PC-3 (cell line): ENCODE measurements around the gene PMAIP1. TPM values are rescaled to one million over a fixed set of nuclear protein-coding genes. Genes with fewer than 3 reads are reported as not detected.

Experiments used
- ATAC-seq: fragments of 200-7000 bp; cut with Tn5 transposase; 2 replicates; pipeline ENCODE4 v1.9.1; 2020; ENCODE audit warnings: mild to moderate bottlenecking, moderate library complexity
- BruUV-seq: library from RNA; stranded (reverse); fragments of 400-500 nt; replicated peaks from 2 replicates; lab custom pipeline; 2021; lab: Mats Ljungman, UMichigan
- CTCF ChIA-PET: fragments of 300-600 bp; sonication (Branson Sonifier 250); formaldehyde crosslinking; loops from one replicate; lab custom pipeline; 2022; ENCODE audit warnings: antibody characterized with exemption; lab: Charles Lee
- POLR2A ChIA-PET: fragments of 300-600 bp; sonication (Branson Sonifier 250); formaldehyde crosslinking; loops from one replicate; lab custom pipeline; 2022; ENCODE audit warnings: antibody characterized with exemption; ENCODE audit not compliant: unreplicated experiment; lab: Charles Lee
- DNase-seq: peaks from one replicate; pipeline ENCODE4 v3.0.0-alpha.2; 2015
- H2AFZ ChIP-seq: fragments of 300-600 bp; sonication (generic); 2 replicates; pipeline ENCODE4 v1.6.0; 2016; ENCODE audit warnings: antibody characterized with exemption, low read length
- H3F3A ChIP-seq: fragments of 300-600 bp; sonication (generic); one replicate; pipeline ENCODE4 v1.6.0; 2017; ENCODE audit warnings: antibody characterized with exemption, low read length, control low read depth, mild to moderate bottlenecking; ENCODE audit not compliant: unreplicated experiment
- H3K27ac ChIP-seq: fragments of 300-600 bp; sonication (generic); 2 replicates; pipeline ENCODE4 v1.5.1; 2016; ENCODE audit warnings: mild to moderate bottlenecking, low read length
- H3K27me3 ChIP-seq: fragments of 300-600 bp; sonication (generic); 2 replicates; pipeline ENCODE4 v1.6.1; 2016; ENCODE audit warnings: low read length, mixed read lengths
- H3K36me3 ChIP-seq: fragments of 300-600 bp; sonication (generic); 2 replicates; pipeline ENCODE4 v1.6.1; 2016; ENCODE audit warnings: low read depth, mixed run types, low read length, mixed read lengths
- H3K4me1 ChIP-seq: fragments of 300-600 bp; sonication (generic); 2 replicates; pipeline ENCODE4 v1.5.1; 2016; ENCODE audit warnings: low read length; ENCODE audit not compliant: insufficient read depth
- H3K4me2 ChIP-seq: fragments of 300-600 bp; sonication (generic); 2 replicates; pipeline ENCODE4 v1.6.0; 2016; ENCODE audit warnings: low read length
- H3K4me3 ChIP-seq: fragments of 300-600 bp; sonication (generic); 2 replicates; pipeline ENCODE4 v1.5.1; 2016; ENCODE audit warnings: mild to moderate bottlenecking, low read length, mixed read lengths
- H3K79me2 ChIP-seq: fragments of 300-600 bp; sonication (generic); 2 replicates; pipeline ENCODE4 v1.6.1; 2017; ENCODE audit warnings: low read length, mixed read lengths
- H3K9ac ChIP-seq: fragments of 300-600 bp; sonication (generic); 2 replicates; pipeline ENCODE4 v1.6.0; 2016; ENCODE audit warnings: mild to moderate bottlenecking, low read length
- H3K9me2 ChIP-seq: fragments of 300-600 bp; sonication (generic); replicated peaks from 2 replicates; pipeline ENCODE4 v1.6.1; 2016; ENCODE audit warnings: mixed run types, low read length, mixed read lengths
- H3K9me3 ChIP-seq: fragments of 300-600 bp; sonication (generic); 2 replicates; pipeline ENCODE4 v1.6.1; 2016; ENCODE audit warnings: low read length, mixed read lengths
- H4K20me1 ChIP-seq: fragments of 300-600 bp; sonication (generic); 2 replicates; pipeline ENCODE4 v1.6.1; 2016; ENCODE audit warnings: low read length, mixed read lengths
- EZH2 ChIP-seq: fragments of 300-600 bp; sonication (generic); IDR thresholded peaks from one replicate; pipeline ENCODE4 v1.6.1; 2017; ENCODE audit warnings: antibody characterized with exemption, mild to moderate bottlenecking, low read length; ENCODE audit not compliant: unreplicated experiment
- EZH2phosphoT487 ChIP-seq: fragments of 300-600 bp; sonication (generic); IDR thresholded peaks from 2 replicates; pipeline ENCODE4 v1.6.1; 2018; ENCODE audit warnings: mild to moderate bottlenecking, antibody characterized with exemption, low read length, borderline replicate concordance
- intact Hi-C: fragments of 100-400 bp; cut with micrococcal nuclease; formaldehyde crosslinking; loops from 2 replicates; pipeline ENCODE4 v1.9.0; 2023
- total RNA-seq: library from RNA; depleted of rRNA; stranded (reverse); fragments of >200 nt; gene quantifications from 2 replicates; pipeline ENCODE4 v1.2.3, GENCODE V29; 2014
- TF ChIP-seq, protein P1 (sequence below): fragments of 300-600 bp; sonication (generic); conservative IDR thresholded peaks from 2 replicates; pipeline ENCODE4 v1.5.1; 2017; ENCODE audit warnings: antibody characterized with exemption, low read depth, mild to moderate bottlenecking, low read length

PMAIP1 gene
- total RNA-seq, 1 experiment from 2014 or later = 41.5 TPM

- Histone ChIP-seq H3F3A (no peaks in the 10 kb centered on the region), H3K4me3 (peak overlapping the region; percentile 83), H3K79me2 (peaks cover 54% of the 10 kb centered on the region), H2AFZ (no peak overlapping the region), H3K9ac (peak overlapping the region; percentile 90), H3K4me2 (peak overlapping the region; percentile 91), H4K20me1 (peaks cover 28% of the 10 kb centered on the region), H3K9me2 (no peaks in the 10 kb centered on the region), H3K4me1 (peaks cover 52% of the 10 kb centered on the region), H3K27me3 (no peaks in the 10 kb centered on the region), H3K36me3 (peaks cover 19% of the 10 kb centered on the region), H3K27ac (peak overlapping the region; percentile 94), H3K9me3 (no peaks in the 10 kb centered on the region)
- peak; percentile 70 for DNase-seq
- BruUV-seq = TSS peak; percentile 32
- ChIA-PET CTCF (interaction anchor here (0.5 to 1.4 kb wide), 4 partner anchors 9 to 94 kb away, joined by 3 to 4 read pairs (median 3); no protein-coding TSS in a partner anchor), POLR2A (interaction anchor here (0.5 to 2.1 kb wide), 19 partner anchors 9 to 1615 kb away, joined by 3 to 23 read pairs (median 4); no protein-coding TSS in a partner anchor)
- ATAC-seq = peak; percentile 22
- TF ChIP-seq, protein P1, sequence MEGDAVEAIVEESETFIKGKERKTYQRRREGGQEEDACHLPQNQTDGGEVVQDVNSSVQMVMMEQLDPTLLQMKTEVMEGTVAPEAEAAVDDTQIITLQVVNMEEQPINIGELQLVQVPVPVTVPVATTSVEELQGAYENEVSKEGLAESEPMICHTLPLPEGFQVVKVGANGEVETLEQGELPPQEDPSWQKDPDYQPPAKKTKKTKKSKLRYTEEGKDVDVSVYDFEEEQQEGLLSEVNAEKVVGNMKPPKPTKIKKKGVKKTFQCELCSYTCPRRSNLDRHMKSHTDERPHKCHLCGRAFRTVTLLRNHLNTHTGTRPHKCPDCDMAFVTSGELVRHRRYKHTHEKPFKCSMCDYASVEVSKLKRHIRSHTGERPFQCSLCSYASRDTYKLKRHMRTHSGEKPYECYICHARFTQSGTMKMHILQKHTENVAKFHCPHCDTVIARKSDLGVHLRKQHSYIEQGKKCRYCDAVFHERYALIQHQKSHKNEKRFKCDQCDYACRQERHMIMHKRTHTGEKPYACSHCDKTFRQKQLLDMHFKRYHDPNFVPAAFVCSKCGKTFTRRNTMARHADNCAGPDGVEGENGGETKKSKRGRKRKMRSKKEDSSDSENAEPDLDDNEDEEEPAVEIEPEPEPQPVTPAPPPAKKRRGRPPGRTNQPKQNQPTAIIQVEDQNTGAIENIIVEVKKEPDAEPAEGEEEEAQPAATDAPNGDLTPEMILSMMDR = no peak
- no peak for TF ChIP-seq EZH2phosphoT487
- TF ChIP-seq EZH2 = no peak
- intact Hi-C loops = loop anchor here (1.0 to 10.0 kb wide), 3 partner anchors 63 to 206 kb away; partner anchors contain the start of gene CCBE1
Measured at GRCh38 chr18:59900222-59901128, 679 bp downstream of the PMAIP1 start.

DNA sequence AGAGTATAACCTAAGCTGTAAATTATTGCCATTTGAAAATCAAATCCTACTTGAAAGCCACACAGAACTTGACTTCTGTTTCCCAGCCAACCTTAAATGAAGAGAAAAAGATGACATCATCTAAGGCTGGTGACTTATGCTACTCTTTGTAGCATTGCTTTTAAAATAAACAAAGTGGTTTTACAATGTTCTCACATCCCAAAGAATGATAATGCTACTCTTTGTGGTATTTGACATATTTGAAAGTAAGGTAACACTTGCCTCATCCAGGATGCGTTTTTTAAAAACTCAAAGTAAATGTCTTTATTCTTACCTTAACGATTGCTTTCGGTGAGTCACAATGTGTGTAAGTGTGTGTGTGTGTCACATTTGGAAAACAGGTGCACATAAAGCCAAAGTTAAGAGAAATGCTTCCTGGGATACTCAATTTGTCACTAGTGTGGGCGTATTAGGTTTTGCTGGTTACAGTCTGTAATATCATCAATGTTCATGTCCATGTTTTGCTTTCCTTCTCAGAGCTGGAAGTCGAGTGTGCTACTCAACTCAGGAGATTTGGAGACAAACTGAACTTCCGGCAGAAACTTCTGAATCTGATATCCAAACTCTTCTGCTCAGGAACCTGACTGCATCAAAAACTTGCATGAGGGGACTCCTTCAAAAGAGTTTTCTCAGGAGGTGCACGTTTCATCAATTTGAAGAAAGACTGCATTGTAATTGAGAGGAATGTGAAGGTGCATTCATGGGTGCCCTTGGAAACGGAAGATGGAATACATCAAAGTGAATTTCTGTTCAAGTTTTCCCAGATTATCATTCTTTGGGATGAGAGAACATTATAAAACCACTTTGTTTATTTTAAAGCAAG, 2.6 kb downstream of the PMAIP1 start:
- peak overlapping the region; percentile 94 for H3K27ac ChIP-seq
- intact Hi-C loops = loop anchor here (1.0 to 10.0 kb wide), 3 partner anchors 51 to 208 kb away; partner anchors contain the start of gene CCBE1
- BruUV-seq = no TSS peak
- H3F3A ChIP-seq = no peaks in the 10 kb centered on the region
- no peak overlapping the region for H2AFZ ChIP-seq
- H3K9me3 ChIP-seq = no peaks in the 10 kb centered on the region
- H3K9me2 ChIP-seq = no peaks in the 10 kb centered on the region
- H3K4me2 ChIP-seq = peak overlapping the region; percentile 91
- TF ChIP-seq, protein P1 = no peak
- TF ChIP-seq EZH2phosphoT487 (no peak), EZH2 (no peak)
- peaks cover 28% of the 10 kb centered on the region for H4K20me1 ChIP-seq
- H3K4me3 ChIP-seq = peak overlapping the region; percentile 83
- POLR2A ChIA-PET = interaction anchor here (0.7 kb wide), 1 partner anchor 51 kb away, joined by 4 read pairs; no protein-coding TSS in a partner anchor
- peaks cover 41% of the 10 kb centered on the region for H3K4me1 ChIP-seq
- H3K27me3 ChIP-seq = no peaks in the 10 kb centered on the region
- H3K79me2 ChIP-seq = peaks cover 54% of the 10 kb centered on the region
- CTCF ChIA-PET = interaction anchor here (0.6 kb wide), 1 partner anchor 62 kb away, joined by 4 read pairs; no protein-coding TSS in a partner anchor
- peak; percentile 87 for DNase-seq
- peaks cover 19% of the 10 kb centered on the region for H3K36me3 ChIP-seq
- ATAC-seq = peak; percentile 8
- no peak overlapping the region for H3K9ac ChIP-seq
